Subcutaneous abdominal adipose tissue (tissue), 5 donors: ENCODE results near the gene PLIN4.
"Not testable (repeated sequence)": the region's sequence is repeated elsewhere in the genome, so short reads cannot be mapped to it uniquely, and the experiment has no call there.

ENCODE experiments used
- H3K27ac ChIP-seq: one replicate; pipeline ENCODE4 v1.7.0; 2013; ENCODE audit warnings: low read depth, mild to moderate bottlenecking, inconsistent platforms, low read length, moderate library complexity
- H3K27me3 ChIP-seq, 5 donors: one replicate each; pipeline ENCODE4 v1.7.0; 2013; ENCODE audit warnings: low read length in 5 of 5, inconsistent platforms in 1 of 5; ENCODE audit not compliant: control insufficient read depth in 5 of 5, insufficient read depth in 4 of 5
- H3K36me3 ChIP-seq, 5 donors: one replicate each; pipeline ENCODE4 v1.7.0; 2013; ENCODE audit warnings: low read length in 5 of 5; ENCODE audit not compliant: control insufficient read depth in 5 of 5, insufficient read depth in 5 of 5
- H3K4me1 ChIP-seq, 5 donors: one replicate each; pipeline ENCODE4 v1.7.0; 2013; ENCODE audit warnings: low read length in 5 of 5, mild to moderate bottlenecking in 3 of 5, moderate library complexity in 1 of 5; ENCODE audit not compliant: control insufficient read depth in 5 of 5, insufficient read depth in 5 of 5
- H3K4me3 ChIP-seq, 5 donors: one replicate each; pipeline ENCODE4 v1.7.0; 2013; ENCODE audit warnings: low read length in 5 of 5, low read depth in 1 of 5
- H3K9ac ChIP-seq, 5 donors: one replicate each; pipeline ENCODE4 v1.7.0; 2013; ENCODE audit warnings: low read length in 5 of 5, mild to moderate bottlenecking in 4 of 5, moderate library complexity in 3 of 5
- H3K9me3 ChIP-seq, 5 donors: one replicate each; pipeline ENCODE4 v1.7.0; 2013; ENCODE audit warnings: low read length in 5 of 5; ENCODE audit not compliant: control insufficient read depth in 5 of 5
- donor health status: healthy.
- donor health status: healthy.
- donor health status: healthy.
- donor health status: healthy.
- donor health status: healthy.

PLIN4 gene

GRCh38 chr19:4527377-4527776, 9.1 kb upstream of the PLIN4 start:
- not testable (repeated sequence) for H3K36me3 ChIP-seq, H3K9me3 ChIP-seq, H3K27me3 ChIP-seq, H3K27ac ChIP-seq, H3K4me3 ChIP-seq, H3K9ac ChIP-seq
- peaks cover 0 to 28% (median 25%) of the 10 kb centered on the region in 5 donors for H3K4me1 ChIP-seq

GRCh38 chr19:4525563-4526002, 7.3 kb upstream of the PLIN4 start:
- Histone ChIP-seq H3K4me3 (peak overlapping the region in 2 of 5 donors; percentile 21 to 36), H3K9ac (no peak overlapping the region)

GRCh38 chr19:4524808-4525562, 6.7 kb upstream of the PLIN4 start:
- Histone ChIP-seq H3K4me1 (peaks cover 8 to 46% (median 42%) of the 10 kb centered on the region in 5 donors), H3K9ac (no peak overlapping the region), H3K27ac (no peak overlapping the region), H3K9me3 (no peaks in the 10 kb centered on the region), H3K27me3 (no peaks in the 10 kb centered on the region), H3K36me3 (peaks cover 0 to 4% (median 0%) of the 10 kb centered on the region in 5 donors), H3K4me3 (peak overlapping the region in 2 of 5 donors; percentile 21 to 36)

More at GRCh38 chr19:4525563-4526002, 7.3 kb upstream of the PLIN4 start:
- Histone ChIP-seq H3K27ac (no peak overlapping the region), H3K27me3 (no peaks in the 10 kb centered on the region), H3K36me3 (peaks cover 0 to 4% (median 0%) of the 10 kb centered on the region in 5 donors), H3K9me3 (no peaks in the 10 kb centered on the region), H3K4me1 (peaks cover 8 to 45% (median 41%) of the 10 kb centered on the region in 5 donors)

GRCh38 chr19:4523306-4524110, 5.2 kb upstream of the PLIN4 start:
- Histone ChIP-seq H3K9ac (peak overlapping the region in 1 of 5 donors; percentile 66), H3K9me3 (no peaks in the 10 kb centered on the region), H3K4me3 (no peak overlapping the region), H3K4me1 (peaks cover 14 to 61% (median 57%) of the 10 kb centered on the region in 5 donors), H3K27ac (peak overlapping the region; percentile 98), H3K27me3 (peaks cover 0 to 2% (median 0%) of the 10 kb centered on the region in 5 donors), H3K36me3 (peaks cover 0 to under 1% (median 0%) of the 10 kb centered on the region in 5 donors)

GRCh38 chr19:4522291-4523002, 4.2 kb upstream of the PLIN4 start:
- Histone ChIP-seq H3K27me3 (peaks cover 0 to 2% (median 0%) of the 10 kb centered on the region in 5 donors), H3K9me3 (no peaks in the 10 kb centered on the region), H3K36me3 (peaks cover 0 to 8% (median 0%) of the 10 kb centered on the region in 5 donors), H3K4me1 (peaks cover 14 to 71% (median 67%) of the 10 kb centered on the region in 5 donors), H3K27ac (peak overlapping the region; percentile 98), H3K9ac (peak overlapping the region in 4 of 5 donors; percentile 12 to 75 (median 72)), H3K4me3 (peak overlapping the region in 3 of 5 donors; percentile 36 to 57 (median 46))

- Histone ChIP-seq H3K9me3 (no peaks in the 10 kb centered on the region), H3K4me1 (peaks cover 14 to 77% (median 71%) of the 10 kb centered on the region in 5 donors), H3K9ac (peak overlapping the region in 4 of 5 donors; percentile 12 to 75 (median 72)), H3K36me3 (peaks cover 0 to 13% (median 0%) of the 10 kb centered on the region in 5 donors), H3K27me3 (peaks cover 0 to 2% (median 0%) of the 10 kb centered on the region in 5 donors), H3K27ac (peak overlapping the region; percentile 98), H3K4me3 (peak overlapping the region in 4 of 5 donors; percentile 33 to 57 (median 41))
Measured at GRCh38 chr19:4521888-4522242, 3.6 kb upstream of the PLIN4 start.

GRCh38 chr19:4521170-4521887, 3.0 kb upstream of the PLIN4 start:
- Histone ChIP-seq H3K9ac (peak overlapping the region; percentile 12 to 89 (median 74)), H3K9me3 (no peaks in the 10 kb centered on the region), H3K4me1 (peaks cover 14 to 79% (median 75%) of the 10 kb centered on the region in 5 donors), H3K27me3 (peaks cover 0 to 2% (median 0%) of the 10 kb centered on the region in 5 donors), H3K36me3 (peaks cover 0 to 17% (median 4%) of the 10 kb centered on the region in 5 donors), H3K4me3 (peak overlapping the region in 4 of 5 donors; percentile 33 to 57 (median 41)), H3K27ac (peak overlapping the region; percentile 98)

- H3K9ac ChIP-seq: peak overlapping the region; percentile 15 to 79 (median 73)
- H3K27ac ChIP-seq: peak overlapping the region; percentile 97
- H3K36me3 ChIP-seq: peaks cover 0 to 28% (median 12%) of the 10 kb centered on the region in 5 donors
- no peaks in the 10 kb centered on the region for H3K9me3 ChIP-seq
- peaks cover 14 to 81% (median 70%) of the 10 kb centered on the region in 5 donors for H3K4me1 ChIP-seq
- peak overlapping the region in 2 of 5 donors; percentile 81 to 94 for H3K4me3 ChIP-seq
- H3K27me3 ChIP-seq: peaks cover 0 to 2% (median 0%) of the 10 kb centered on the region in 5 donors
Measured at GRCh38 chr19:4519521-4520277, 1.4 kb upstream of the PLIN4 start.
